ENCODE results near the gene CHPF. TPM values are rescaled to one million over a fixed set of nuclear protein-coding genes. Genes with fewer than 3 reads are reported as not detected.

The CHPF gene
- total RNA-seq, 1 experiment from 2014 or later = 139 TPM

DNA sequence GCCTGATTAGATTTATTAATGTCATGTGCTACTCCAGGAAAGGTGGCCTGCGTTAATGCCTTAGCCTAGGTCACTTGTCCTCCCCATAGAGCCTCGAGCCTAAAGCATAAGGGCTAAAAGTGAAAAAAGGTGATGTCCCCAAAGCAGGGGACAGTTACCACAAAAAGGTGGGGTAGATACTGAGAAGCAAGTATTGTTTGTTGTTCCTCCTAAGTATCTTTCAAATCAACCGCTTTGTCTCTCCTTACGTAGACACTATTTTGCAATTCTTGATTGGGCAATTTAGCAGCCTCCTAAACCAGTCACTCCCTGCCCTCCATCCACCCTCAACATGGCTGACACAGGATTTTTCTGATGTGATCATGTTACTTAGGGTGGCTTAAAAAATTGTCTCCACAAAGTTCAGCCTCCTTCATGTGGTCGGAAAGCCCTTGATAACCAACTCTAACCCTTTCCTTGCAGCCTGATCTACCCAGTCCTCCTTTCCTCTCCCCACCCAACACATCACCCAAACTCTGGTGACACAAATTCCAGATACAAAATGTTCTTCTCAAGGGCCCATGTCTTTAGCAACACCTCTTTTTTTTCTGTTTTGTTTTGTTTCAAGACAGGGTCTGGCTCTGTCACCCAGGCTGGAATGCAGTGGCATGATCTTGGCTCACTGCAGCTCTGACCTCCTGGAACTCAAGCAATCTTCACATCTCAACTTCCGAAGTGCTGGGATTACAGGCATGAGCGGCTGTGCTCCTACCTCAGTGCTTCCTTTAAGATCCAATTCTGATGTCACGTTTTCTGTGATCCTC, 35.4 kb upstream of the CHPF start:
- no peaks in the 10 kb centered on the region for H3F3A ChIP-seq (ENCODE audit: low read length, unreplicated experiment)
- intact Hi-C loops (cut with micrococcal nuclease) = no loop called here
- ATAC-seq (no peak), DNase-seq (no peak)
- no peak overlapping the region for H2AFZ ChIP-seq (ENCODE audit: low read length)
- H3K4me2 ChIP-seq (ENCODE audit: low read length) = no peak overlapping the region
- H3K9me2 ChIP-seq (replicated peaks; ENCODE audit: low read length) = no peaks in the 10 kb centered on the region
- BruUV-seq (replicated peaks) = no TSS peak
- H3K79me2 ChIP-seq (ENCODE audit: low read length) = no peaks in the 10 kb centered on the region
- no peak overlapping the region for H3K27ac ChIP-seq (ENCODE audit: low read length)
- H3K4me1 ChIP-seq (ENCODE audit: insufficient read depth, low read length) = peaks cover 16% of the 10 kb centered on the region
- no peak overlapping the region for H3K9ac ChIP-seq (ENCODE audit: low read length)
- no peaks in the 10 kb centered on the region for H4K20me1 ChIP-seq (ENCODE audit: low read length)
- H3K4me3 ChIP-seq (ENCODE audit: low read length) = no peak overlapping the region
- ChIA-PET CTCF (no interaction called here), POLR2A (ENCODE audit: unreplicated experiment) (no interaction called here)
- H3K27me3 ChIP-seq (ENCODE audit: low read length) = no peaks in the 10 kb centered on the region
- TF ChIP-seq EZH2 (IDR thresholded peaks at IDR 0.05; ENCODE audit: low read length, unreplicated experiment) (no peak), EZH2phosphoT487 (IDR thresholded peaks at IDR 0.05; ENCODE audit: borderline replicate concordance, low read length) (no peak)
- TF ChIP-seq, protein P1, sequence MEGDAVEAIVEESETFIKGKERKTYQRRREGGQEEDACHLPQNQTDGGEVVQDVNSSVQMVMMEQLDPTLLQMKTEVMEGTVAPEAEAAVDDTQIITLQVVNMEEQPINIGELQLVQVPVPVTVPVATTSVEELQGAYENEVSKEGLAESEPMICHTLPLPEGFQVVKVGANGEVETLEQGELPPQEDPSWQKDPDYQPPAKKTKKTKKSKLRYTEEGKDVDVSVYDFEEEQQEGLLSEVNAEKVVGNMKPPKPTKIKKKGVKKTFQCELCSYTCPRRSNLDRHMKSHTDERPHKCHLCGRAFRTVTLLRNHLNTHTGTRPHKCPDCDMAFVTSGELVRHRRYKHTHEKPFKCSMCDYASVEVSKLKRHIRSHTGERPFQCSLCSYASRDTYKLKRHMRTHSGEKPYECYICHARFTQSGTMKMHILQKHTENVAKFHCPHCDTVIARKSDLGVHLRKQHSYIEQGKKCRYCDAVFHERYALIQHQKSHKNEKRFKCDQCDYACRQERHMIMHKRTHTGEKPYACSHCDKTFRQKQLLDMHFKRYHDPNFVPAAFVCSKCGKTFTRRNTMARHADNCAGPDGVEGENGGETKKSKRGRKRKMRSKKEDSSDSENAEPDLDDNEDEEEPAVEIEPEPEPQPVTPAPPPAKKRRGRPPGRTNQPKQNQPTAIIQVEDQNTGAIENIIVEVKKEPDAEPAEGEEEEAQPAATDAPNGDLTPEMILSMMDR (conservative IDR thresholded peaks at IDR 0.05; ENCODE audit: low read depth, low read length) = no peak
- no peaks in the 10 kb centered on the region for H3K36me3 ChIP-seq (ENCODE audit: low read depth, low read length)
- no peaks in the 10 kb centered on the region for H3K9me3 ChIP-seq (ENCODE audit: low read length)

DNA sequence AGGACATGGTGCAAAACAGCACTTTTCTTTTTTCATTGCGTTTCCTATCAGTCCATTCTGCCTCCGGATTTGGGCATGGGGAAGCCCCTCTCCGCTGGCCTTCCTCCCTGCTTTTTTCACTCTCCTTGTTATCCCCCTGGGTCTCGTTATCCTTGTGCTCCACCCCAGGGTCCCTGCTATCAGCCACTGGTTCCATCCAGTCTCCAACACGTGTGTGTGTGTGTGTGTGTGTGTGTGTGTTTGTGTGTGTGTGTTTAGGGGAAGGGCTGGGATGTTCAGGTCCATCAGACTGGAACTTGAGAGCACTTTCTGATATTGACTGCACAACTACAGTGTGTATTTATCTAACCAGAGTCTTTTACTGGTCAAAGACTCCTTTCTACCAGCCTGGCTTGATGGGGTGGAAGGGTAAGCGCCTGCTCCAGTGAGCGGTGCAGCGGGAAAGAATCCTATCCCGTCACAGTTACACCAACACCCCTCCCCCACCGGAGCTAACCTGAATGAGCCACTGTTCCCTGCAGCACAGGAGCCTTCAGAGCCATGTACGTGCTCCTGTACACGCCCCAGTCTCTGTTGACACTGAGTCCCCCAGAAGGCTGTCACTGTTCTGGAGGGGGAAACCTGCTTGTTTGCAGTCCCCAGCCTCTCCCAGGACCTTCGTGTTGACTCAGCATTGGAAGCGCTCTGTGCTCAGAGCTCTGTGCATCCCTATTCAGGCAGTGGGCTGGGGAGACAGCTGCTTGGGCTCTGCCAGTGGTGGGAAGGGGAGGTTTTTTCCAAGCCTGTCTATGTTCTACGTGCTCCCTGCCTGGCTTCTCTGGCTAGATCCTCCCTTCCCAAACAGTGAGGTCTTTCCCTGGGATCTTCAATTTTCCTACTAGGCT, 33.1 kb upstream of the CHPF start:
- Histone ChIP-seq H3K4me1 (ENCODE audit: insufficient read depth, low read length) (peaks cover 25% of the 10 kb centered on the region), H3K9me2 (replicated peaks; ENCODE audit: low read length) (no peaks in the 10 kb centered on the region), H3K4me2 (ENCODE audit: low read length) (peak overlapping the region; percentile 71), H3K4me3 (ENCODE audit: low read length) (peak overlapping the region; percentile 35; the same call in 1 of the 2 replicates), H3K27me3 (ENCODE audit: low read length) (no peaks in the 10 kb centered on the region), H4K20me1 (ENCODE audit: low read length) (no peaks in the 10 kb centered on the region), H3K27ac (ENCODE audit: low read length) (peak overlapping the region; percentile 39), H2AFZ (ENCODE audit: low read length) (peak overlapping the region; percentile 66), H3K9me3 (ENCODE audit: low read length) (no peaks in the 10 kb centered on the region), H3K9ac (ENCODE audit: low read length) (no peak overlapping the region), H3F3A (ENCODE audit: low read length, unreplicated experiment) (no peaks in the 10 kb centered on the region), H3K79me2 (ENCODE audit: low read length) (no peaks in the 10 kb centered on the region), H3K36me3 (ENCODE audit: low read depth, low read length) (no peaks in the 10 kb centered on the region)
- peak; percentile 82 for ATAC-seq
- POLR2A ChIA-PET (ENCODE audit: unreplicated experiment) = no interaction called here
- DNase-seq = peak; percentile 75
- TF ChIP-seq EZH2phosphoT487 (IDR thresholded peaks at IDR 0.05; ENCODE audit: borderline replicate concordance, low read length) = no peak
- TF ChIP-seq, protein P1 (conservative IDR thresholded peaks at IDR 0.05; ENCODE audit: low read depth, low read length) = no peak
- no peak for TF ChIP-seq EZH2 (IDR thresholded peaks at IDR 0.05; ENCODE audit: low read length, unreplicated experiment)
- intact Hi-C loops (cut with micrococcal nuclease) = loop anchor here (2.0 kb wide), 1 partner anchor 20 kb away; the partner anchor contains the start of gene STK11IP
- CTCF ChIA-PET = no interaction called here
- BruUV-seq (replicated peaks) = no TSS peak

All from PC-3 (cell line).